H9 (cell line): ENCODE results near the gene TMEM97. TPM values are rescaled to one million over a fixed set of nuclear protein-coding genes. Genes with fewer than 3 reads are reported as not detected.

ENCODE experiments used
- DNase-seq: peaks from one replicate; pipeline ENCODE4 v3.0.0-alpha.2; 2017
- H2AFZ ChIP-seq: one replicate; pipeline ENCODE4 v1.6.1; 2013; ENCODE audit warnings: mild to moderate bottlenecking, low read length, control low read depth, moderate library complexity
- H2AK5ac ChIP-seq: 2 replicates; pipeline ENCODE4 v1.6.1; 2013; ENCODE audit warnings: low read length, control low read depth, mixed read lengths; ENCODE audit not compliant: insufficient read length
- H2BK120ac ChIP-seq: one replicate; pipeline ENCODE4 v1.6.1; 2013; ENCODE audit warnings: low read depth, mild to moderate bottlenecking, low read length, control low read depth, inconsistent platforms; ENCODE audit not compliant: poor library complexity, severe bottlenecking
- H2BK12ac ChIP-seq: 2 replicates; pipeline ENCODE4 v1.6.1; 2013; ENCODE audit warnings: low read length, control low read depth, mixed read lengths, low read depth; ENCODE audit not compliant: insufficient read length
- H2BK15ac ChIP-seq: 2 replicates; pipeline ENCODE4 v1.6.1; 2013; ENCODE audit warnings: low read depth, low read length, control low read depth
- H2BK20ac ChIP-seq: one replicate; pipeline ENCODE4 v1.6.1; 2013; ENCODE audit warnings: low read depth, mild to moderate bottlenecking, low read length, control low read depth, inconsistent platforms; ENCODE audit not compliant: poor library complexity, severe bottlenecking
- H2BK5ac ChIP-seq: 2 replicates; pipeline ENCODE4 v1.6.1; 2013; ENCODE audit warnings: low read length, control low read depth, mixed read lengths; ENCODE audit not compliant: insufficient read length
- H3K14ac ChIP-seq: 2 replicates; pipeline ENCODE4 v1.6.1; 2013; ENCODE audit warnings: low read length, control low read depth; ENCODE audit not compliant: insufficient read depth
- H3K18ac ChIP-seq: 2 replicates; pipeline ENCODE4 v1.6.1; 2013; ENCODE audit warnings: low read depth, mild to moderate bottlenecking, mixed read lengths, low read length, control low read depth; ENCODE audit not compliant: insufficient read length
- H3K23ac ChIP-seq: 2 replicates; pipeline ENCODE4 v1.6.1; 2013; ENCODE audit warnings: low read length, control low read depth, mixed read lengths, low read depth; ENCODE audit not compliant: insufficient read length
- H3K23me2 ChIP-seq: 2 replicates; pipeline ENCODE4 v1.6.1; 2013; ENCODE audit warnings: low read depth, mild to moderate bottlenecking, mixed read lengths, low read length, control low read depth; ENCODE audit not compliant: insufficient read length, poor library complexity, severe bottlenecking
- H3K27ac ChIP-seq: 2 replicates; pipeline ENCODE4 v1.5.1; 2013; ENCODE audit warnings: low read length, control low read depth, mixed read lengths, low read depth; ENCODE audit not compliant: insufficient read length
- H3K27me3 ChIP-seq: 2 replicates; pipeline ENCODE4 v1.6.1; 2013; ENCODE audit warnings: low read length, control low read depth, inconsistent platforms; ENCODE audit not compliant: insufficient read depth
- H3K4ac ChIP-seq: 2 replicates; pipeline ENCODE4 v1.6.1; 2013; ENCODE audit warnings: low read depth, mild to moderate bottlenecking, control low read depth, inconsistent platforms, low read length, moderate library complexity
- H3K4me1 ChIP-seq: 2 replicates; pipeline ENCODE4 v1.6.1; 2013; ENCODE audit warnings: low read length, control low read depth, inconsistent platforms; ENCODE audit not compliant: insufficient read depth
- H3K4me2 ChIP-seq: 2 replicates; pipeline ENCODE4 v1.6.1; 2013; ENCODE audit warnings: low read length, control low read depth, mixed read lengths; ENCODE audit not compliant: insufficient read length, insufficient read depth
- H3K56ac ChIP-seq: 2 replicates; pipeline ENCODE4 v1.6.1; 2013; ENCODE audit warnings: low read depth, mild to moderate bottlenecking, mixed read lengths, low read length, control low read depth; ENCODE audit not compliant: insufficient read length
- H3K79me1 ChIP-seq: 2 replicates; pipeline ENCODE4 v1.6.1; 2013; ENCODE audit warnings: low read depth, mild to moderate bottlenecking, moderate library complexity, low read length, control low read depth, inconsistent platforms; ENCODE audit not compliant: insufficient read depth, poor library complexity, severe bottlenecking
- H3K79me2 ChIP-seq: 2 replicates; pipeline ENCODE4 v1.6.1; 2013; ENCODE audit warnings: low read length, control low read depth, inconsistent platforms; ENCODE audit not compliant: insufficient read depth
- H3K9ac ChIP-seq: 2 replicates; pipeline ENCODE4 v1.6.1; 2013; ENCODE audit warnings: low read length, control low read depth, mixed read lengths; ENCODE audit not compliant: insufficient read length; ENCODE audit errors: extremely low read depth
- H3K9me3 ChIP-seq: one replicate; pipeline ENCODE4 v1.6.1; 2013; ENCODE audit warnings: low read depth, low read length, inconsistent platforms; ENCODE audit not compliant: control insufficient read depth
- H3T11ph ChIP-seq: one replicate; pipeline ENCODE4 v1.6.1; 2013; ENCODE audit warnings: mild to moderate bottlenecking, low read length, control low read depth, inconsistent platforms
- H4K20me1 ChIP-seq: one replicate; pipeline ENCODE4 v1.6.1; 2013; ENCODE audit not compliant: control insufficient read depth, insufficient read length, insufficient read depth
- H4K5ac ChIP-seq: 2 replicates; pipeline ENCODE4 v1.6.1; 2013; ENCODE audit warnings: low read depth, mild to moderate bottlenecking, mixed read lengths, low read length, control low read depth; ENCODE audit not compliant: insufficient read length
- H4K8ac ChIP-seq: replicated peaks from 2 replicates; pipeline ENCODE4 v1.6.1; 2013; ENCODE audit warnings: low read length, control low read depth, mixed read lengths, low read depth; ENCODE audit not compliant: insufficient read length
- H4K91ac ChIP-seq: 2 replicates; pipeline ENCODE4 v1.6.1; 2013; ENCODE audit warnings: low read depth, mild to moderate bottlenecking, moderate library complexity, mixed read lengths, low read length, control low read depth; ENCODE audit not compliant: insufficient read length
- H3K27ac Mint-ChIP-seq, 3 experiments: 2 replicates in 2 of 3; 3 replicates in 1 of 3; pipeline ENCODE4 v1.8.0; 2020 to 2021; ENCODE audit warnings: mixed read lengths in 3 of 3, mild to moderate bottlenecking in 1 of 3, moderate library complexity in 1 of 3
- H3K27me3 Mint-ChIP-seq: 2 replicates; pipeline ENCODE4 v1.8.0; 2021; ENCODE audit warnings: low read depth, mild to moderate bottlenecking, moderate library complexity, mixed read lengths
- H3K36me3 Mint-ChIP-seq, 3 experiments: 2 replicates in 2 of 3; 3 replicates in 1 of 3; pipeline ENCODE4 v1.8.0; 2020 to 2021; ENCODE audit warnings: low read depth in 3 of 3, mixed read lengths in 3 of 3; ENCODE audit not compliant: insufficient read depth in 1 of 3
- H3K4me1 Mint-ChIP-seq, 2 experiments: 2 replicates each; pipeline ENCODE4 v1.8.0; 2020; ENCODE audit warnings: mixed read lengths in 2 of 2
- H3K4me3 Mint-ChIP-seq, 2 experiments: 2 replicates in 1 of 2; 3 replicates in 1 of 2; pipeline ENCODE4 v1.8.0; 2020 to 2021; ENCODE audit warnings: mild to moderate bottlenecking in 2 of 2, mixed read lengths in 2 of 2, moderate library complexity in 1 of 2
- H3K9me3 Mint-ChIP-seq, 2 experiments: 2 replicates in 1 of 2; 3 replicates in 1 of 2; pipeline ENCODE4 v1.8.0; 2020; ENCODE audit warnings: mild to moderate bottlenecking in 2 of 2, mixed read lengths in 2 of 2, moderate library complexity in 1 of 2
- WGBS: extraction: QIAGEN DNeasy Blood & Tissue Kit; methylation state at CpG from one replicate; pipeline ENCODE4 v1.1.7; 2013; ENCODE audit warnings: missing lambda C conversion rate, low lambda C conversion rate, mixed read lengths; ENCODE audit not compliant: insufficient read length; ENCODE audit errors: extremely low coverage; 5-methylcytosine and 5-hydroxymethylcytosine counted together
- total RNA-seq: library from RNA; stranded (reverse); gene quantifications from 2 replicates; pipeline ENCODE4 v1.2.1, GENCODE V29; 2021
- TF ChIP-seq, protein P1 (sequence below): fragments of 200-600 bp; sonication (generic); conservative IDR thresholded peaks from 3 replicates; pipeline ENCODE4 v1.8.0; 2021; ENCODE audit warnings: antibody characterized with exemption, mild to moderate bottlenecking

The TMEM97 gene
- total RNA-seq, 1 experiment from 2014 or later, result 116 TPM

DNA sequence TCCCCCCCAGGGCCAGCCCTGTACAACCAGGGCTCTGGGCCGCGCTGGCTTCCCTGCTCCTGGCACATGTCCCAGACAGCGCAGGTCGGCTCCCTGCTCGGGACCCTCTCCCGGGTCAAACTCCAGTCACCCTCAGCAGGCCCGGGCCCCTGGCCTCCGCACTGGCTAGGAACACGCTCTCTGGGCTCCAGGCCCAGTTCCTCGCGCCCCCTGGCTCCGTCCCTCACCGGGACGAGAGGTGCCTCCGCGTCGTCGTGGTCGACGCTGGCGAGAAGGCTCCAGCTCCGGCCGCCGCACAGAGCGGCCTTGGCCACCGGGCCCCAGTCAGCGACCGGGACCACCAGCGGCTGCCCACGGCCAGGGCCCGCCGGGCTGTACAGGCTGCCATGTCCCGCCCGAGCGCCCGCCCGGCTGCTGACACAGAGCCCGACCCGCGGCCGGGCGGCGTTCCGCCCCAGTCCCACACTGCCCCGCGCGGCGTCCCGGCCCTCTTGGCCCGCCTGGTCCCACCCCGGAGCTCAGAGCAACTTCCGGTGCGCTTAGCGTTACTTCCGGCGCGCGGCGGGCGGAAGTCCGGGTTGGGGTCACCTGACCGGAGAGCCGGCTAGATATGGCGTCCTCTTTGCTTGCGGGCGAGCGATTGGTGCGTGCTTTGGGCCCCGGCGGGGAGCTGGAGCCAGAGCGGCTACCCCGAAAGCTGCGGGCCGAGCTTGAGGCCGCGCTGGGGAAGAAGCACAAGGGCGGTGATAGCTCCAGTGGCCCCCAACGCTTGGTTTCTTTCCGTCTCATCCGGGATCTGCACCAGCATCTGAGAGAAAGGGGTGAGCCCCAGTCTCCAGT, 38.3 kb downstream of the TMEM97 start, which contains the start of gene POLDIP2:
Gene POLDIP2 (minus strand): TSS at position 467 of the 840 bp plus-strand sequence. CDS start 79 bp downstream, at position 388.
- Histone ChIP-seq H3K14ac (peak within 1 kb of the TSS; percentile 62), H3K4me2 (peak within 1 kb of the TSS; percentile 91), H2BK120ac (no peak within 1 kb of the TSS), H2BK15ac (no peak within 1 kb of the TSS), H3K9me3 (no peaks in the 10 kb centered on the region), H3K79me1 (peaks cover 5% of the 10 kb centered on the region), H3K79me2 (no peaks in the 10 kb centered on the region), H4K5ac (no peak within 1 kb of the TSS), H3K9ac (peak within 1 kb of the TSS; percentile 81), H2AK5ac (no peak within 1 kb of the TSS), H3K27ac (no peak within 1 kb of the TSS), H2AFZ (no peak within 1 kb of the TSS), H2BK20ac (no peak within 1 kb of the TSS), H3K4me1 (no peaks in the 10 kb centered on the region), H3K23me2 (peaks cover 6% of the 10 kb centered on the region), H3K18ac (peak within 1 kb of the TSS; percentile 67), H4K91ac (no peak within 1 kb of the TSS), H3T11ph (no peak within 1 kb of the TSS), H3K4ac (no peak within 1 kb of the TSS), H3K27me3 (no peaks in the 10 kb centered on the region), H4K8ac (no peak within 1 kb of the TSS), H4K20me1 (no peaks in the 10 kb centered on the region), H2BK12ac (no peak within 1 kb of the TSS), H3K23ac (no peak within 1 kb of the TSS), H3K56ac (no peak within 1 kb of the TSS), H2BK5ac (no peak within 1 kb of the TSS)
- Mint-ChIP-seq H3K27me3 (no peaks in the 10 kb centered on the region), H3K9me3 (no peaks in the 10 kb centered on the region; a peak in 1 of 5 replicates), H3K36me3 (peaks cover 32 to 58% (median 52%) of the 10 kb centered on the region in 3 experiments; a peak in 6 of 7 replicates), H3K4me1 (peaks cover 14 to 15% of the 10 kb centered on the region in 2 experiments), H3K27ac (peak within 1 kb of the TSS; percentile 92 to 99 (median 96)), H3K4me3 (peak within 1 kb of the TSS; percentile 90)
- peak; percentile 98 for DNase-seq
- no CpG with 5 or more reads among the region's 80 CpGs for WGBS
- TF ChIP-seq, protein P1, sequence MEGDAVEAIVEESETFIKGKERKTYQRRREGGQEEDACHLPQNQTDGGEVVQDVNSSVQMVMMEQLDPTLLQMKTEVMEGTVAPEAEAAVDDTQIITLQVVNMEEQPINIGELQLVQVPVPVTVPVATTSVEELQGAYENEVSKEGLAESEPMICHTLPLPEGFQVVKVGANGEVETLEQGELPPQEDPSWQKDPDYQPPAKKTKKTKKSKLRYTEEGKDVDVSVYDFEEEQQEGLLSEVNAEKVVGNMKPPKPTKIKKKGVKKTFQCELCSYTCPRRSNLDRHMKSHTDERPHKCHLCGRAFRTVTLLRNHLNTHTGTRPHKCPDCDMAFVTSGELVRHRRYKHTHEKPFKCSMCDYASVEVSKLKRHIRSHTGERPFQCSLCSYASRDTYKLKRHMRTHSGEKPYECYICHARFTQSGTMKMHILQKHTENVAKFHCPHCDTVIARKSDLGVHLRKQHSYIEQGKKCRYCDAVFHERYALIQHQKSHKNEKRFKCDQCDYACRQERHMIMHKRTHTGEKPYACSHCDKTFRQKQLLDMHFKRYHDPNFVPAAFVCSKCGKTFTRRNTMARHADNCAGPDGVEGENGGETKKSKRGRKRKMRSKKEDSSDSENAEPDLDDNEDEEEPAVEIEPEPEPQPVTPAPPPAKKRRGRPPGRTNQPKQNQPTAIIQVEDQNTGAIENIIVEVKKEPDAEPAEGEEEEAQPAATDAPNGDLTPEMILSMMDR, result 0 out of 3 replicates have a peak, but pooled peaks have one; percentile 10
